OCI-LY3 (cell line): ENCODE results near the gene SRGAP2B.
"Not testable (repeated sequence)": the region's sequence is repeated elsewhere in the genome, so short reads cannot be mapped to it uniquely, and the experiment has no call there.

Experiments
- EZH2phosphoT487 ChIP-seq: fragments of 200-600 bp; shearing (Covaris generic); IDR thresholded peaks from 2 replicates; pipeline ENCODE4 v1.6.1; 2018; ENCODE audit warnings: antibody characterized with exemption, mixed run types, low read depth
- TF ChIP-seq, protein P1 (sequence below): fragments of 200-600, 300-600 bp; sonication (generic); IDR thresholded peaks from 2 replicates; pipeline ENCODE4 v1.5.1; 2014; ENCODE audit warnings: antibody characterized with exemption, low read length, low read depth

DNA sequence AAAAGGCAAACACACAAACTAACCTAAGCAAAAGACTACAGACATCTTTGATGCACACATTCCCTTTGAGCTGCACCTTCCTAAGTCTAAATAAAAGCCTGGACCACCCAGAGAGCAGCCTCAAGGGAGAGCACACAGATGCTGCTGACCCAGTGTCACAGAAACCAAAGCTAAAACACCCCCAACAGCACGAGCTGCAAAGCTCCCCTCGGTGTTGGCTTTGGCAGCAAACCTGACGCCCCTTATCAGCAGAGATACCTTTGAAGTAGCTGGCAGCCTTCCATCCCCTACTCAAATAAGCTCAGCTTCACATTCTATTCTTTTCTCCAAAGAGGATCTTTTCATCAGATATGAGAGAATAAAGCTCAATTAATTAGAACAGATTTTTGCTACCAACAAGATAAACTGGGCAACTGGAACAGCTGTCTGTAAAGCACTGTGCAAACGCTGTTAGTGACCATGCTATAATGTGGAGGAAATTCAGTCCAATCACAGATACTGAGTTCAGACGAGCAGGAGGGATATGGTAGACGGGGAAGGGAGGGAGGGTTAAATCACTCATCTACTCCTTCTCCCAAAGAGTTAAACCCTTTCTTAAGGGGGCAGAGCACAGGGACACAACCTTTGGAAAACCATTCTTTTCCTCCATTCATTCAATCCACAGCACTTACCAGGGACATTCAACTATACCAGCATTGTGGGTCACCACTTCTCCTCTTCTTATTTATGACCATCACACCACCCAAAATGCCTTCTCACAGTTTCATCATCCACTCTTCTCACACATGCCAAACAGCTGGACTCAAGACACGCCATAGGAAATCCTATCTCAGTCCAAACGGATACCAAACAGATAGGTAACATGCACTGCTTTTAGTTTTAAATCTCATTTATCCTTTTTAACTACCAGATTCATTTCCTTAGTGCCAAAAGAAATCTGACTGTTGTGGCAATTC lies 148.3 kb downstream of the SRGAP2B start:
- TF ChIP-seq, protein P1, sequence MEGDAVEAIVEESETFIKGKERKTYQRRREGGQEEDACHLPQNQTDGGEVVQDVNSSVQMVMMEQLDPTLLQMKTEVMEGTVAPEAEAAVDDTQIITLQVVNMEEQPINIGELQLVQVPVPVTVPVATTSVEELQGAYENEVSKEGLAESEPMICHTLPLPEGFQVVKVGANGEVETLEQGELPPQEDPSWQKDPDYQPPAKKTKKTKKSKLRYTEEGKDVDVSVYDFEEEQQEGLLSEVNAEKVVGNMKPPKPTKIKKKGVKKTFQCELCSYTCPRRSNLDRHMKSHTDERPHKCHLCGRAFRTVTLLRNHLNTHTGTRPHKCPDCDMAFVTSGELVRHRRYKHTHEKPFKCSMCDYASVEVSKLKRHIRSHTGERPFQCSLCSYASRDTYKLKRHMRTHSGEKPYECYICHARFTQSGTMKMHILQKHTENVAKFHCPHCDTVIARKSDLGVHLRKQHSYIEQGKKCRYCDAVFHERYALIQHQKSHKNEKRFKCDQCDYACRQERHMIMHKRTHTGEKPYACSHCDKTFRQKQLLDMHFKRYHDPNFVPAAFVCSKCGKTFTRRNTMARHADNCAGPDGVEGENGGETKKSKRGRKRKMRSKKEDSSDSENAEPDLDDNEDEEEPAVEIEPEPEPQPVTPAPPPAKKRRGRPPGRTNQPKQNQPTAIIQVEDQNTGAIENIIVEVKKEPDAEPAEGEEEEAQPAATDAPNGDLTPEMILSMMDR, result not testable (repeated sequence)
- not testable (repeated sequence) for TF ChIP-seq EZH2phosphoT487
